GM12878 (cell line): ENCODE measurements around the gene PTPN22. TPM values are rescaled to one million over a fixed set of nuclear protein-coding genes. Genes with fewer than 3 reads are reported as not detected.

ENCODE experiments used
- ATAC-seq: fragments of 200-7000 bp; cut with Tn5 transposase; 3 replicates; pipeline ENCODE4 v1.9.1; 2020; ENCODE audit warnings: mild to moderate bottlenecking, moderate library complexity
- BruUV-seq: library from RNA; stranded (reverse); fragments of 400-500 nt; replicated peaks from 2 replicates; lab custom pipeline; 2021; lab: Mats Ljungman, UMichigan
- CTCF ChIA-PET: fragments of 300-600 bp; sonication (Branson Sonifier 250); formaldehyde crosslinking; extraction: SDS; loops from one replicate; lab custom pipeline; 2021; ENCODE audit warnings: inconsistent platforms; lab: Yijun Ruan, JAX
- POLR2A ChIA-PET: fragments of 350-600 bp; formaldehyde crosslinking; extraction: SDS; loops from one replicate; lab custom pipeline; 2021; ENCODE audit warnings: inconsistent platforms; lab: Charles Lee
- RAD21 ChIA-PET: fragments of 300-600 bp; sonication (Branson Sonifier 250); formaldehyde crosslinking; loops from one replicate; lab custom pipeline; 2023; ENCODE audit warnings: antibody characterized with exemption; ENCODE audit not compliant: unreplicated experiment; lab: Charles Lee
- SMC1A ChIA-PET: fragments of 300-600 bp; sonication (Branson Sonifier 250); formaldehyde crosslinking; loops from one replicate; lab custom pipeline; 2023; ENCODE audit not compliant: unreplicated experiment, uncharacterized antibody; lab: Charles Lee
- DNase-seq: peaks from one replicate; pipeline ENCODE4 v3.0.0-alpha.2; 2011; ENCODE audit warnings: low read depth, low spot score
- FAIRE-seq: peaks from 3 replicates; lab custom pipeline; 2011; peaks lifted over from hg19 to GRCh38; lab: Jason Lieb, UNC
- H2AFZ ChIP-seq: 2 replicates; pipeline ENCODE4 v1.6.0; 2011; ENCODE audit warnings: low read depth, low read length, control low read depth; ENCODE audit not compliant: control insufficient read depth
- H3K27ac ChIP-seq: 2 replicates; pipeline ENCODE4 v1.5.1; 2011; ENCODE audit warnings: control low read depth; ENCODE audit not compliant: control insufficient read depth, insufficient read depth
- H3K27me3 ChIP-seq, 2 experiments: replicated peaks in 1 of 2; 2 replicates each; pipeline versions ENCODE4 v1.6.0 to v1.6.1; 2011; ENCODE audit warnings: low read length in 1 of 2; ENCODE audit not compliant: control insufficient read depth in 2 of 2, insufficient read depth in 2 of 2
- H3K36me3 ChIP-seq, 2 experiments: 2 replicates each; pipeline ENCODE4 v1.5.1; 2011; ENCODE audit warnings: low read length in 1 of 2; ENCODE audit not compliant: control insufficient read depth in 2 of 2, insufficient read depth in 2 of 2
- H3K4me1 ChIP-seq: 2 replicates; pipeline ENCODE4 v1.6.1; 2011; ENCODE audit warnings: mild to moderate bottlenecking, low read length, moderate library complexity, mixed read lengths; ENCODE audit not compliant: control insufficient read depth, insufficient read depth
- H3K4me2 ChIP-seq: 2 replicates; pipeline ENCODE4 v1.6.0; 2011; ENCODE audit warnings: control low read depth; ENCODE audit not compliant: control insufficient read depth, insufficient read depth
- H3K4me3 ChIP-seq: fragments of 200-600 bp; sonication (generic); 2 replicates; pipeline ENCODE4 v1.5.1; 2016
- H3K79me2 ChIP-seq: 2 replicates; pipeline ENCODE4 v1.6.0; 2011; ENCODE audit warnings: low read length; ENCODE audit not compliant: control insufficient read depth, insufficient read depth
- H3K9ac ChIP-seq: 2 replicates; pipeline ENCODE4 v1.8.0; 2011; ENCODE audit warnings: low read length, control low read depth, mixed read lengths; ENCODE audit not compliant: control insufficient read depth, insufficient read depth
- H3K9me3 ChIP-seq: replicated peaks from 3 replicates; pipeline ENCODE4 v1.5.1; 2011; ENCODE audit warnings: mild to moderate bottlenecking, low read length; ENCODE audit not compliant: control insufficient read depth, insufficient read depth
- H4K20me1 ChIP-seq: 2 replicates; pipeline ENCODE4 v1.6.0; 2011; ENCODE audit not compliant: control insufficient read depth, insufficient read depth
- FOS ChIP-seq: IDR thresholded peaks from 3 replicates; pipeline ENCODE4 v1.6.1; 2011; ENCODE audit warnings: borderline replicate concordance; ENCODE audit not compliant: insufficient read length; ENCODE audit errors: extremely low read depth
- GABPA ChIP-seq: IDR thresholded peaks from 2 replicates; pipeline ENCODE4 v1.6.1; 2014; ENCODE audit warnings: antibody characterized with exemption, low read depth, mild to moderate bottlenecking, inconsistent platforms
- MYB ChIP-seq: fragments of 150-350 bp; IDR thresholded peaks from 2 replicates; pipeline ENCODE4 v1.6.1; 2014; ENCODE audit warnings: mild to moderate bottlenecking, low read depth, low read length, borderline replicate concordance
- SREBF1 ChIP-seq: IDR thresholded peaks from 2 replicates; pipeline ENCODE4 v1.6.1; 2012; ENCODE audit warnings: mild to moderate bottlenecking, low read length
- ZZZ3 ChIP-seq: IDR thresholded peaks from 2 replicates; pipeline ENCODE4 v1.6.1; 2011; ENCODE audit warnings: low read depth; ENCODE audit not compliant: control insufficient read depth, insufficient read length
- WGBS: methylation state at CpG from one replicate; pipeline ENCODE4 v1.1.6; 2016; ENCODE audit warnings: low lambda C conversion rate; ENCODE audit not compliant: insufficient replicate concordance, insufficient coverage; ENCODE audit errors: missing lambda C conversion rate; 5-methylcytosine and 5-hydroxymethylcytosine counted together
- in situ Hi-C: fragments of 300-500 bp; cut with MboI; formaldehyde crosslinking; loops from 9 replicates; pipeline ENCODE4 v1.14.3; 2018; ENCODE audit warnings: mixed read lengths
- intact Hi-C: fragments of 100-400 bp; cut with micrococcal nuclease; formaldehyde crosslinking; loops from one replicate; pipeline ENCODE4 v1.14.2; 2022; ENCODE audit not compliant: unreplicated experiment
- polyA plus RNA-seq, 11 experiments: library from polyadenylated mRNA; depleted of rRNA in 4 of 11; unstranded in 6 of 11; stranded (reverse) in 5 of 11; fragments of >200 nt; fragmentation: Nextera tagmentation in 4 of 11; fragmentation: Illumina TruSeq in 1 of 11; extraction: Ambion mirVana in 4 of 11; extraction: Trizol in 1 of 11; gene quantifications; 1 replicate in 1 of 11; 2 replicates in 10 of 11; pipeline versions ENCODE4 v1.2.1 to v1.2.3, GENCODE V29; 2011 to 2016; ENCODE audit warnings: inconsistent platforms in 2 of 11, missing spikeins in 2 of 11, low read depth in 1 of 11
- total RNA-seq, 4 experiments: library from RNA; depleted of rRNA in 3 of 4; stranded (reverse); fragments of >200 nt in 3 of 4; fragmentation: Illumina TruSeq in 1 of 4; extraction: Trizol in 1 of 4; gene quantifications; 2 replicates each; pipeline versions ENCODE4 v1.2.1 to v1.2.3, GENCODE V29; 2013 to 2021

PTPN22 gene
- total and polyA plus RNA-seq, 10 of the 15 experiments (the other 5 are each of a cell fraction or from before 2014, with no cell fraction given): 22.8 to 65.1 (median 44.9) TPM

GRCh38 chr1:113805256-113805531, 66.3 kb downstream of the PTPN22 start:
- Histone ChIP-seq H3K9me3 (peaks cover 7% of the 10 kb centered on the region), H4K20me1 (no peaks in the 10 kb centered on the region), H3K36me3 (peaks cover 0 to 4% of the 10 kb centered on the region in 2 experiments; a peak in 1 of 4 replicates), H2AFZ (no peak overlapping the region), H3K4me2 (no peak overlapping the region), H3K27ac (no peak overlapping the region), H3K27me3 (no peaks in the 10 kb centered on the region), H3K79me2 (peaks cover 91% of the 10 kb centered on the region)
- SMC1A ChIA-PET: interaction anchor here (0.6 to 3.9 kb wide), 11 partner anchors 11 to 48 kb away, joined by 3 to 35 read pairs (median 5); partner anchors contain the start of gene PHTF1
- 84% methylated on average over 6 of the region's 6 CpGs for WGBS
- RAD21 ChIA-PET: interaction anchor here (0.6 to 1.2 kb wide), 2 partner anchors 46 to 127 kb away, joined by 3 to 6 read pairs; partner anchors contain the start of gene PHTF1
- intact Hi-C loops: no loop called here
- CTCF ChIA-PET: interaction anchor here (0.8 to 2.2 kb wide), 2 partner anchors 11 to 46 kb away, joined by 3 to 7 read pairs; partner anchors contain the start of gene PHTF1
- ATAC-seq: no peak
- DNase-seq: no peak
- FAIRE-seq: no peak
- no TSS peak for BruUV-seq
- TF ChIP-seq FOS: no peak
- no peak for TF ChIP-seq ZZZ3
- no peak for TF ChIP-seq GABPA
- TF ChIP-seq SREBF1: no peak
- TF ChIP-seq MYB: no peak
- TF ChIP-seq, all 136 proteins: peak for 0
- POLR2A ChIA-PET: interaction anchor here (0.6 to 2.4 kb wide), 7 partner anchors 9 to 99 kb away, joined by 3 to 9 read pairs (median 5); partner anchors contain the start of gene PHTF1
- Histone ChIP-seq H3K4me3 (no peak overlapping the region), H3K4me1 (peaks cover 11% of the 10 kb centered on the region), H3K9ac (no peak overlapping the region)
- in situ Hi-C loops: no loop called here
